Stimulated activated CD4-positive, alpha-beta T cell treated with anti-CD3 and anti-CD28 coated beads, Interleukin-4, amount 100 ng/mL, for 1 hour (primary cell): Measurements from ENCODE around the gene DSCAM.

ENCODE experiments used
- DNase-seq: peaks from one replicate; pipeline ENCODE4 v3.0.0-alpha.2; 2020

The DSCAM gene

DNA sequence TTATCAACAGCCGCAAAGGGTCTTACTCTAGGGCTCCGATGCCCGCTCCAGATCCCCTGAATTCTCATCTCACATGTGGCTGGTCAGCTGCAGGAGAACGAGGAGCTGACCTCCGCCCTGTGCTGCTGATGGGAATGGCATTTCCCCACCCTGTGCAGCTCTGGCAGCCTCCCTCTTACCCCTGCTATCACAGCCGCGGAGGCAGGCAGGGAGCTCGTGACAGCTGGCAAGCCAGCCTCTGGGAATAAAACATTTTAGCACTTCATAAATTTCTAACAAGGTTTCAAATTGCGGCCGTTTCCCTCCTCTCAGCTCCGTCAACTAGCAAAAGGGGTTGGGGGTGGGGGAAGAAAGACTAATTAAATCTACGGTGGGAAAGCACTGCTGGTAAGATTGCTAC, 81.1 kb downstream of the DSCAM start:
- no peak for DNase-seq

DNA sequence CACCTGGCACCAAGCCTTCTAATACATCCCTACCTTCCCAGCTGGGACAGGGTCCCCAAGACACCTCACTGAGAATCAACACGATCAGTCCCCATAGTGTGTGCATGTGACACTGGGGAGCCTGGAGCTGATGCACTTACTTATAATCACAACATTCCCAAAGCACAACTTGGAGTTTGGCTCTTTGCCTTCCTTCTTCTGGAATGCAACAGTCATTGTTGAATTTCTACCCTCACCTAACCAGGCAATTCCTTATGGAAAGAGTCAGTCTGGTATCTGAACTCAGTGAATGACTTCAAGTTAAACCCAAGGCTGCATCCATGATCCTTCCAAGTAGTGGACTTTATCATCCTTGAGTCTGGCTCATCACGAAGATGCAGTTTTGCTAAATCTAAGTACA, 86.1 kb downstream of the DSCAM start:
- no peak for DNase-seq

DNA sequence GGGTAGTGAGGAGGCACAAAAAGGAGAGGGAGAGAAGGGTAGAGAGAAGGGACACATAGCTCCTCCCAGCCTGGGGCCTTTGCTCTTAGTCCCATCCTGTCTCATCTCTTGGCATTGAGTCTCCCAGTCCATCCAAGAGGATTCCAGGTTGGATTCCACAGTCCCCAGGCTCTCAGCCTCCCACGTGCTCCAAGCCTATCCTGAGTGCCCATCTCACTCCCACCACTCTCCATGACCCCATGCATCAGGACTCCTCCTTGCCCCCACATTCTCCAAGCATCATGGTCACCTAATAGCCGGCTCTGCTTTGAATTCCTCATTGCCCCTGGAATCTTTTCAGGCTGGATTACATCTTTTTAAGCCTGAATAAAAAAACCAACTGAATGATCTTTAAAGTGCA, 87.9 kb downstream of the DSCAM start:
- no peak for DNase-seq

DNA sequence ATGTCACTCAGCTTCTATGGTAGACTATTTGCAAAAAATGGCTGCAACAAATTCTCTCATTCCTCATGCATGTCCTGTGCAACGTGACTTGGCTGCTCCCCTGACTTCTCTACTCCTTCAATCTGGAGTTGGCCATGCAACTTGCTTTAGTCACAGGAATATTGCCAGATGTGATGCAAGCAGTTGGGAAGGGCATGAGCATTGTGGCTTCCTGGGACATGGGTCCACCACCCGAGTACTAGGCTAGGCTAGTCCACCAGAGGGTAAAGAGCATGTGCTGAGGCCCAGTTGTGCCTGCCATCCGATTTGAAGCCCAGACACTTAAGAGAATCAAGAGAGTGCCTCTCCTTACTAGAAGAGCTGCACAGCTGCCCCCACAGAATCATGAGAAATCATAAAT, 89.6 kb downstream of the DSCAM start:
- DNase-seq, result no peak

DNA sequence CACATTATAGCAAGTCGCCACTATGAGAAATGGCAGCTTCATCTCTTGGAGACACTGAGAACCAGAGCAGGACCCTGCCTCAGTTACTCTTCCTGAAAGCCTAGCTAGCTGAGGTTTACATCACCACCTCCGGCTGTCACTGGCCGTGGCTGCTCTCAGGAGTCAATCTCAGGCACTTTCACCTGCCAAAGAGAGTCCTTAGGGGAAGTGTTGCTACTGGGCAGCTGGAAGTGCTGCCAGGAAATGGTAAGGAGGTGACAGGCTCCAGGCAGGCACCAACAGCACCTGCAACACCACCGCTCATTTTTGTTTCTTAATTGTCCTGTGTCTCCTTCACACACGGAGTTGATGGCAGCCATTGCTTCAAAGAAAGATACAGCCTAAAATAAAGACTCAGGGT, 92.5 kb downstream of the DSCAM start:
- no peak for DNase-seq

DNA sequence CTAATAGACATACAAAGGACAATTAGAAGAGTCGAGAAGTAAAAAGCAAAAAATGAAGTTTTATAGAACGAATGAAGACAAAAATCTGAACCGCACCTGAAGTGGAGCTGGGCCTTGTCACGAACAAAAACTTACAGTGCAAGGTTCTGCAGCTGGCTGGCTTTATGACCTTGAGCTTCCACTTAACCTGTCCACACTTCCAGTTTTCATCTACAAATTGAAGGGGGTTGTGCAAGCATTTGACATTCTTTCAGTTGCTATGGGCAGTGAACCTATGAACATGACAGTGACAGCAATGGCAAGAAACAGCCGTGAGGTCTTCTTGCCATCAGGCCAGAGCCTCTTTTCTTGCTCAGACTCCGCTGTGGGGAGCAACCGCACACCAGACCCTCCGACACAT, 93.2 kb downstream of the DSCAM start:
- DNase-seq, result no peak

DNA sequence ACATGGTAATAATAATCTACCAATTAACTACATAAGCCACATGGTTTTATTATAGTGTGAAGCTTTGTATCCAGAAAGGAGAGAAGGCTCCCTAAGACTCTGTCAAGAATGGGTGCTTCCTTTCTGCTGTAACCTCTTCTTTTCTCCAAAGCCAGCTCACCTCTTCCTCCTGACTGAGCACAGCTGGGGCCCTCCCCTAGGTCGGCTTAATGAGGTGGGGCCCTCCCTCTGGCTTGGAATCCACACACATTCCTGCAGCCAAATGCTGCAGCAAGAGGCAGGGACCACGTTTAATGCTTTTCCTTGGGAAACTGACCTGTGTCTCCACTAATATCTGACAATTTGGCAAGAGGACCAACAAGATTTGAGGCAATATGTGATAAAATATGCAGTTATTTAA, 94.8 kb downstream of the DSCAM start:
- DNase-seq, result no peak

DNA sequence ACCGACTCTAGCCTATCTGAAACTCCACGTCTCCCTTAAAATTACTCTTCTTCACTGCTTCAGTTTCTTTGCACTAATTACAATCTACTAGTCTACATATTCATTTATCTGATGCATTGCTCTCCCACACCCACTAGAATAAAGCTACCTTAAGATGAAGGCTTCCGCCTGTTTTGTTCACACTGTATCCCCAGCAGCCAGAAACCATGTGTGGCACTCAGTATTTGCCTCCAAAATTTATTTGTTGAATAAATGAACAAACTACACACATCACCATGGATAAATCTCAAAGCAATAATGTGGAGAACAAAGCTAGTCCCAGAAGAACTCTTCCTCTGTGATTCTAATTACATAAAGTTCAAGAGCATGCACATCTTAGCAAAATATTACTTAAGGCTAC, 95.7 kb downstream of the DSCAM start:
- no peak for DNase-seq

DNA sequence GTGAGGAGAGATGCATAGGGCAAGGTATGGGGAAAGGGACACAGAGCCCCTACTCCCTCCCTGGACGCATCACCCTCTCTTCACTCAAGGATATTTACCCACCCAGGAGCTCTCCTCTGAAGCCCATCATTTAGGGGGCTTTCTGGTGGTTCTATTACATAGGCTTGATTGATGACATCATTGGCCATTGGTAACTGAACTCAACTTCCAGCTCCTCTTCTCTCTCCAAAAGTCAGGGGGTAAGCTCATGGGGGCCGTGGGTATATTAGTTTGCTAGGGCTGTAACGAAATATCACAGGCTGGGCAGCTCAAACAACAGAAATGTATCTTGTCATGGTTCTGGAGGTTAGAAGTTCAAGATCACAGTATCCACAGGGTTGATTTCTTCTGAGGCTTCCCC, 110.8 kb downstream of the DSCAM start:
- no peak for DNase-seq

DNA sequence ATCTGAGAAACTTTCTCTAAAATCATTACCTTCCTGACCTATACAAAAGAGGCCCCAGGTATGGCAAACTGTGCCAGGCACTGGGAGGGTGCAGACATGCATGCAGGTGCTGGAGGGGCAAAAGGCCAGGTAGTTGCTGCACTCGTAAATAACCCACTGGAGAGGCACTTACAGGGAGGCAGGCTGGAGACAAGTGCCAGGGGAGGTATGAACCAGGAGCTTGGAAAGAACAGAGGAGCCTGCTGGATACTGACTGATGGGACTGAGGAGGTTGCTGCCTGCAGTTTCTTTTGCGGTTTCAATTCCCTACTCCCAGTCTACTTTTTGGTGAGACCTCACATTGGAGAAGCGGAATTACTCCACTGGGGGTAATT, 113.9 kb downstream of the DSCAM start:
- DNase-seq, result no peak

DNA sequence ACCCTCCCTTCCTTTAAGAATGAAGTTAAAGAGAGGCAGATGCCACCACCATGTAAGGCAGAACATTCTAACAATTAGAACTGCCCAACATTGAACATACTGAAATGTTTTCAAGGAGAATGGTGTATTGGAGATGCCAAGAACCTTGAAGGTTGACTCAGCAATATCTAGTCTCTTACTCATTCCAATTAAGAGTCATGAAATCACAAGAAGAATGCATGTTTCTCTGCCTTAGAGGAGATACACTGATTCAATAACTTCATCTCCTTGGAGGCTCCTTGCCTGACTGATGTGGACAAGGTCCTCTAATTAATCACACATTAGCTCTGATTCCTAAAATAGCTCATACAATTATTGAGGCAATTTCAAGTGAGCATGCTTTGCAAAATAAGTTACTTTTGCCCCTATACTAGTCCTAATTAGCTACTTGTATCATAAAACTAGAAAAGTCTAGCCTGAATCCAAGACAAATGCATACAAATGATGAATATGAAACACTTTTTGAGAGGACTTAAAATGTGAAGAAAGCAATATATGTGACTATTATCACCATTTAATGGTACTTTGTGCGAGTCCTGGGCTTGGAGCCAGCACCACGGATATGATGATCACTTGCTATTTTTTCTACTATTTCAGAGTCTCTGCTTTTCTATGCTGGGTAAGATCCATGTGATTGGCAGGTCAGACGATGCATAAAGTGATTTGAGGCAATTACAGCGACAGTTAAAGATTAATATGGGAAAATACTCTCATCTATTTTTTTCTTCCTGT, 114.5 kb downstream of the DSCAM start:
- DNase-seq, result no peak

DNA sequence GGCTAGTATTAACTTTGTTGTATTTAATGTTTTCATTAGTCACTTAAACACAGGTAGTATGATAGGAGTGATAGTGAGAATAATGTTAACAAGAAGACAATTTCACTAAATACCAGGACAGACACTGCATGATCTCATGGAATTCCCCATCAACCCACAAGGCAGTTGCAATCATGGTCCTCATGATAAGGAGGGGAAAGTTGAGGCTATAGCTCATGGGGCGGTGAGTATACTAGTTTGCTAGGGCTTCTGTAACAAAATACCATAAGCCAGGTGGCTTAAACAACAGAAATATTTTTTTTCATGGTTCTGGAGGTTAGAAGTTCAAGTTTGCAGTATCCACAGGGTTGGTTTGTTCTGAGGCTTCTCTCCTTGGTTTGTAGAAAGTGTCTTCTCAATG, 115.8 kb downstream of the DSCAM start:
- no peak for DNase-seq

DNA sequence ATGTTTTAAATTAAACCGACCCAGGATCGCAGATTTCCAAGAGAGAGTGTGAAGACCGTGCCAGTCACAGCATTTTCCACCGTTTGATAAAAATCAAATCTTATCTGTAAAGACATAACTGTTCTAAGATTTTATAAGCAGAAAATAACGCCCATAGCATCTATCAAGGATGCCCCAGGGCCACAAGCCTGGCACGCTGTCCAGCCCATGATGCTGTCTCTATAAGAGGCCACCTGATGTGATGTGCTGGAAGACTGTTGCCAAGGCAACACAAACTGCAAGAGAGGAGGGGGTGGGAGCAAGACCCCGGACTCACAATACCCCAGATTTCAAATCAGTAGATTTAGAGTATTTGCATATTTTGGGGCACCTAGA, 116.5 kb downstream of the DSCAM start:
- no peak for DNase-seq

DNA sequence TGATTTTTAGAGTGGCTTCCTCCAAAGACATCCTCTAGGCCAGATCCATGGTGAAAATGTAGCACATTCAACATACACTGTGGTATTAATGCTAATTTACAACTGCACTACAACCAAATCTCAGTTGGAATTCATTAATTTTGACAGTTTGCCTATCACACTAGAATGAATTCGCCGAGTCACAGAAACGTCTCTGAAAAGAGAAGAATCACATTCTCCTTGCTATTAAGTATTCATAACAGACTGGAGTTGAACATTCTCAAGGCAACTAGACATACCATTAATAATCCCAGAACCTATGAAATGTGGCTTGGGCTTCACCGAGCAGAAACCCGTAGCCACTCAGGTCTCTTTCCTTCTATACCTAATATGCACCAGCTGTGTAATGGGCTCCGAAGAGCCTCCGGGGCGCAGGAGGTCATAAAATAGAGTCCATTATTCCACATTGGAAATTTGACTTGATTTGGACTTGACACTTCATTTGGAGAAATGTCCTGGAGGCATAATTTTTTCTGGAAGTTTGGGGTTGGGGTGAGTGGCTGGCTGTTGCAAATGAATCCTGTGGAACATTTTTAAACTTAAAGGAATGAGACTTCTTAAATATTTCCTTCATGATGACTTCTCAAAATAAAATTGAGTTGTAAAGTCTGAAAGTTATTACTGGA, 117.1 kb downstream of the DSCAM start:
- DNase-seq, result no peak

DNA sequence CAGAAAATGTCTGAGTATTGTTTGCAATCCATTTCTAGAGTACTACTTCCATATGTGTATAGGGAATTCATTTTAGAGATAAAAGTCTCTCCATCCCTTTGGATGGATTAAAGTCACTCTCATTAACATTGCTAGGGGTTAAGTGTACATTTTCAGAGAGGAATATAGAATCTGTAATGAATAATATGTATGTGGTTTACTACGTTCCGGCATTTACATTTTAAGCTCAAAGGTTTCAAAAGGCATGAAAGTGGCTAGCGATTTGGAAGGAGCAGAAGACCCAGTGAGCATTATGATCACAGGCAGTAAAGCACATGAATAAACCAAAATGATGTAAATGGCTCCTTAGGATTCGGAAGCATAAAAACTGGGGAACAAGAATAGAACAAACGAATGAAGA, 123.0 kb downstream of the DSCAM start:
- no peak for DNase-seq

DNA sequence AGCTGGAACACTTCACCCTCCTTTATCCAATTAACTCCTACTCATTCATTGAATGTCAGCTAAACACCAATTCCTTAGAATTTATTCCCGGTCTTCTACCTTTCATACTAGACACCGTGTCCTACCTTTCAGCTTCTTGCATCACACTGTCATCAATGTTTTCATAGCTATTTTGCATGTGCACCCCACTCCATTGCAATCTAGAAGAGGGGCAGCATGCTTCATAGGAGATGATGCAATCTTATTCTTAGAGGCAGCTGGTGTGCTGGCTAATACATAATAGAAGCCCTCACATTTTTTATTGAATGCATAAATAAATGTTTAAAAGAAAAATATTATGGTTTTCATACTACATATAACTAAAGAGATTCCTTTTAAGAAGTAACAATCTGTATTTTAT, 123.6 kb downstream of the DSCAM start:
- no peak for DNase-seq

DNA sequence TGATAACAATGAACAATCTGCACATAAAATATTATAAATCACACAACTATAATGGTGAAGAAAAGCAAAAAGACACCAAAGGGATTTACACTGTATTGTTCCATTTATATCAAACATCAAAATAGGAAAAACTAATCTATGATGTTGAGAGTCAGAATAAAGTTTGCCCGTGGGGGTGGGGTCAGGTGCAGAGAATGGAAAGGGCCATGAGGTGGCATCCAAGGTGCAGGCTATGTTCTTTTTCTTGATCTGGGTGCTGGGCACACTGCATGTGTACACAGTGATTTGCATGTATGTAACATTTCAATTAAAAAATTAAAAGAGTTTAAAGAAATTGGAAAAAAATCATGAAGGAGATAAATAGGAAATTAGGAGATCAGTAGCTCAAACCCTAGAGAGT, 127.3 kb downstream of the DSCAM start:
- no peak for DNase-seq

DNA sequence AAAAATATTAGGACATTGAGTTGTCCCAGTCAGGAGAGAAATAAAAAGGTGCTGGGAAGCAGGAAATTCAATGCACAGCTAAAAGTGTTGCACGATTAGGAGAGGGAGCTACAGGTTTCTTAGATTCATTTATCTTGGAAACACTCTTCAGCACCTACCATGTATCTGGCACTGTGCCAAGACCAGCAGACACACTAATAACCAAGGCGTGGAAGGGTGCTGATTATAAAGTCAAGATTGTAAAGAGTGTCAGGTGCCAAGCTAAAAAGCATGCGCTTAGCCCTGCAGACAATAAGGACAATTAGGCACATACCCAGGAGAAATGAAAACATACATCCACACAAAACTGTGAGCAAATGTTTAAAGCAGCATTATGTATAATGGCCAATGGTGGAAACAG, 129.9 kb downstream of the DSCAM start:
- DNase-seq, result no peak

DNA sequence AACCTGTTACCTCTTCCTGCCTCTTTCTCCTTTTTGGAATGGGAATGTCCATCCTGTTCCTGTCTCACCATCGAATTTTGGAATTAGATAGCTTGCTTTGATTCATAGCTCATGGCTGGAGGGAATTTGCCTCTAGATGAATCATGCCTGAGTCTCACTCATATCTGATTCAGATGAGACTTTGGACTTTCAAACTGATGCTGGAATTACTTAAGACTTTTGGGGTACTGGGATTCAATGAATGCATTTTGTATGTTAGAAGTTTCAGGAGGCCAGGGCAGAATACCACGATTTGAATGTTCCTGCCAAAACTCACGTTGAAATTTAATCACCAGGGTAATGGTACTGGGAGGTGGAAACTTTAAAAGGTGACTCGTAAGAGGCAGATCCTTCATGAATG, 132.4 kb downstream of the DSCAM start:
- DNase-seq, result no peak

DNA sequence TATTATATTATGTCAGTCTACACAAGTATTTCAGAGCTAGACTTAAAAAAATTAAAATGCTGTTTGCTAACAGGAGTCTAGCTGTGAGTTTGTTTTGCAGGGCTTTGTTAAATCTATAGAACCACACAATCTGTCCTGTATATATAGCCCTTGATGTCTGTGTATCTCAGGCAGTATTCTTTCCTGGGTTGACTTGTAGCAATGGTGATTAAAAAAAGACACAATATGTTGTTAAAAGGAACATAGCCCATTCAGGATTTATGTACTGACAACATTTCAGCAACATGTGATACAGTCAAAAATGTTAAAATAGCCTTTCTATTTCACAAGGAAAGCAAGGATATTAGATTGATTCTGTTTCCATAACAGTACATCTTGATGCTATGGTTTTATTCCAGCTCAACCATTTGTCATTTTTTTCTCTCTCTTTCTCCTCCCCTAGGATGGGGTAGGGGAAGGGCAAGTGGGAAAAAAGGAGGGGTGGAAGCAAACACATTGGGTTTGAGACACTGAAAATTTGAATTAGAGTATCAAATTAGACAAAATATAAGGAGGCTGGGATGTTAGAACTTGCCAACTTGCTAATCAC, 139.2 kb downstream of the DSCAM start:
- no peak for DNase-seq

DNA sequence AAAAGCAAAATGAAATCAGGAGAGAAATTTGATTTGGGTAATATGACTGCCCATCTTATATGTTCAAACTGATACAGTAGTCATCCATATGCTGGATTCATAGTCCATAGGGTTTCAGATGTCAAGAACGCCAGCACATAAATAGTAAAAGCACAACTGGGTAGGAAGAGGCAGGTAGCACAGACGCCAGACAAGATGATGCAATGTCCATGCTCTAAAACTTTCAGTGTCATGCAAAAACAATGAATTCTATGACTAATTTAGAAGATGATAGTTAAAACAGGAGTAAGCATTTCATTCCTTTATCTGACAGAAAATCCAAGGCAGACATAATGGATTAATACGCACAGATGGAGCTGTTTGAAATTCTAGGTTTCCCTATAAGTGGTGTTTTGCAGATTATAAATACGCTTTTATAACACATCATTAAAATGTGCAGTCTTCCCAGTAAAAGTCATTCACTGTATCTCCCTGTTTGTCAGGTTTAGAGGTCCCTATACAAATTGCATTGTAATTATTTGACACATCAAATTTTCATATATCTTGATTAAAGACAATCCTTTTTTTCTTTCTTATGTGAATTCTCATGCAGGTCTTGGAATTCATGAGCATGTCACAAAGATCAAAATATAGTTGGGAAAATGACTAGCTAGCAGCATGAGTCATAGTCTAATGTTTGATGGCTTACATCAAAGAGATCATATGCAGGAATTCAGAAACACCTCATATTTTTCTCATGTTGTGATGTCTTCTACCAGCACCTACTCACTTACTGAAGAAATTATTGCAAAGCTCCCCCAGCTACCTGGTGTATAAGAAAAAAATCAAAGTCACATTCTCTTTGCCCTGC, 139.9 kb downstream of the DSCAM start:
- DNase-seq, result no peak

DNA sequence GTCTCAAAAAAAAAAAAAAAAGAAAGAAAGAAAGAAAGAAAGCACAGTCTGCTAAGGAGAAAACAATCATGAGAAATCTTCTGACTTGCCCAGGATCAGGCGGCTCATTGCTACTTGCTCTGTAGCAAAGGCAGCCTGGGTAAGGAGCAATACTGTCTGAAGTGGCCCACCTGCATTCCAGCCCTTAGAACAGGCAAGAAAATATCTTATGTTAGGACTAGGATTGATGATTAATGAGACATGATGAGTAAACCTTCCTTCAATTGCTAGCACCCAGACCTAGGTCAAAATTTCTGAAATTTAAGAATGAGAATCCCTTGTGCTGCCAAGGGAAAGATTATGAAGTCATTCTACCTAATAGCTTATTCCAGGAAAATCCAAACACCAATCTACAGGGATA, 140.8 kb downstream of the DSCAM start:
- DNase-seq, result no peak

DNA sequence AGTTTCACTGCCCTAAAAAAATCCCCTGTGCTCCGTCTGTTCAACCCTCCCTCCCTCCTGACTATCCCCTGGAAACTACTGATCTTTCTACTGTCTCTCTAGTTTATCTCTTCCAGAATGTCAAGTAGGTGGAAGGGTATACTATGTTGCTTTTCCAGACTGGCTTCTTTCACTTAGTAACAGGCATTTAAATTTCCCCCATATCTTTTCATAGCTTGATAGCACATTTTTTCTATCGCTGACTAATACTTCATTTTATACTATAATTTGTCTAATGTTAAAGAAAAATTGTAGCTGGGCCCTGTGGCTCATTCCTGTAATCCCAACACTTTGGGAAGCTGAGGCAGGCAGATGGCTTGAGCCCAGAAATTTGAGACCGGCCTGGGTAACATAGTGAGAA, 142.8 kb downstream of the DSCAM start:
- no peak for DNase-seq

DNA sequence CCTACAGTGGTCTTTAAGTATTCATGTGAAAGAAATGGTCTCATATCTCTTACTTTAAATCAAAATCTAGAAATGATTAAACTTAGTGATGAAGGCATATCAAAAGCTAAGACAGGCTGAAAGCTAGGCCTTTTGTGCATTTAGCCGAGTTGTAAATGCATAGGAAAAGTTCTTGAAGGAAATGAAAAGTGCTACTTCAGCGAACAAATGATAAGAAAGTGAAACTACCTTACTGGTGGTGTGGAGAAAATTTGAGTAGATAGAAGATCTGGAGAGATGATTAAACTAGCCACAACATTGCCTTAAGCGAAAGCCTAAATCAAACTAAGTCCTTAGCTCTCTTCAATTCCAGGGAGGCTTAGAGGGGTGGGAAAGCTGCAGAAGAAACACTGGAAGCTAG, 147.6 kb downstream of the DSCAM start:
- DNase-seq, result no peak
